Measurements from ENCODE around the gene SLC31A1.

DNA sequence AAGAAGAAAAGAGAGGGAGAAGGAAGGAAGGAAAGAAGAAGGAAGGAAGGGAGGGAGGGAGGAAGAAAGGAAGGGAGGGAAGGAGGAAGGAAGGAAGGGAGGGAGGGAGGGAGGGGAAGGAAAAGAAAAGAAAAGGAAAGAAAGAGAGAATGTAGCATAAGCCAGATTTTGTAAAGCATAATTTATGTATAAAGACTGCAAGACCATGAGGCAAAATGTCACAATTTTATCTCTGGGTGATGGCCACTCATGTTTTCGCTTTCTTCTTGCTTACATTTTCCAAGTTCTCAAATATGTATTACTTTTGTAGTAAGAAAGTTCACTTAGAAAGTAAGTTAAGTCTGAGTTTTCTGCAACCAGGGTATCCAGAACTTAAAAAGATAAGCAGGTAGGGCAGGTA, 85.2 kb downstream of the SLC31A1 start:
- TF ChIP-seq, protein P1, sequence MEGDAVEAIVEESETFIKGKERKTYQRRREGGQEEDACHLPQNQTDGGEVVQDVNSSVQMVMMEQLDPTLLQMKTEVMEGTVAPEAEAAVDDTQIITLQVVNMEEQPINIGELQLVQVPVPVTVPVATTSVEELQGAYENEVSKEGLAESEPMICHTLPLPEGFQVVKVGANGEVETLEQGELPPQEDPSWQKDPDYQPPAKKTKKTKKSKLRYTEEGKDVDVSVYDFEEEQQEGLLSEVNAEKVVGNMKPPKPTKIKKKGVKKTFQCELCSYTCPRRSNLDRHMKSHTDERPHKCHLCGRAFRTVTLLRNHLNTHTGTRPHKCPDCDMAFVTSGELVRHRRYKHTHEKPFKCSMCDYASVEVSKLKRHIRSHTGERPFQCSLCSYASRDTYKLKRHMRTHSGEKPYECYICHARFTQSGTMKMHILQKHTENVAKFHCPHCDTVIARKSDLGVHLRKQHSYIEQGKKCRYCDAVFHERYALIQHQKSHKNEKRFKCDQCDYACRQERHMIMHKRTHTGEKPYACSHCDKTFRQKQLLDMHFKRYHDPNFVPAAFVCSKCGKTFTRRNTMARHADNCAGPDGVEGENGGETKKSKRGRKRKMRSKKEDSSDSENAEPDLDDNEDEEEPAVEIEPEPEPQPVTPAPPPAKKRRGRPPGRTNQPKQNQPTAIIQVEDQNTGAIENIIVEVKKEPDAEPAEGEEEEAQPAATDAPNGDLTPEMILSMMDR (IDR thresholded peaks at IDR 0.05), result no peak
- no peak for TF ChIP-seq POLR2A (IDR thresholded peaks at IDR 0.05)
